Parathyroid adenoma (tissue), 2 donors: ENCODE measurements around the gene DPYD.

Source experiments
- H2AFZ ChIP-seq: fragments of 300-600 bp; sonication (generic); one replicate; pipeline ENCODE4 v1.7.0; 2017; ENCODE audit warnings: antibody characterized with exemption, mild to moderate bottlenecking
- H3K27ac ChIP-seq: fragments of 300-600 bp; sonication (generic); one replicate; pipeline ENCODE4 v1.7.0; 2017
- H3K27me3 ChIP-seq: fragments of 300-600 bp; sonication (generic); one replicate; pipeline ENCODE4 v1.7.0; 2017; ENCODE audit warnings: low read length; ENCODE audit not compliant: control insufficient read depth, insufficient read depth
- H3K36me3 ChIP-seq: fragments of 300-600 bp; sonication (generic); one replicate; pipeline ENCODE4 v1.7.0; 2017; ENCODE audit warnings: low read length; ENCODE audit not compliant: control insufficient read depth, insufficient read depth
- H3K4me1 ChIP-seq: fragments of 300-600 bp; sonication (generic); one replicate; pipeline ENCODE4 v1.7.0; 2017; ENCODE audit warnings: control low read depth
- H3K4me2 ChIP-seq: fragments of 300-600 bp; sonication (generic); one replicate; pipeline ENCODE4 v1.7.0; 2017; ENCODE audit warnings: low read length
- H3K4me3 ChIP-seq: fragments of 300-600 bp; sonication (generic); one replicate; pipeline ENCODE4 v1.7.0; 2017; ENCODE audit warnings: low read depth, low read length
- H3K79me2 ChIP-seq: fragments of 300-600 bp; sonication (generic); one replicate; pipeline ENCODE4 v1.7.0; 2017; ENCODE audit warnings: control low read depth
- H3K9ac ChIP-seq: fragments of 300-600 bp; sonication (generic); one replicate; pipeline ENCODE4 v1.7.0; 2017; ENCODE audit warnings: mild to moderate bottlenecking
- H3K9me3 ChIP-seq: fragments of 300-600 bp; sonication (generic); one replicate; pipeline ENCODE4 v1.7.0; 2017; ENCODE audit warnings: low read length; ENCODE audit not compliant: control insufficient read depth
- TF ChIP-seq, protein P1 (sequence below): fragments of 300-600 bp; sonication (generic); IDR thresholded peaks from one replicate; pipeline ENCODE4 v1.7.0; 2017; ENCODE audit warnings: antibody characterized with exemption, mild to moderate bottlenecking
- donor health status: primary hyperparathyroidism.

The DPYD gene

DNA sequence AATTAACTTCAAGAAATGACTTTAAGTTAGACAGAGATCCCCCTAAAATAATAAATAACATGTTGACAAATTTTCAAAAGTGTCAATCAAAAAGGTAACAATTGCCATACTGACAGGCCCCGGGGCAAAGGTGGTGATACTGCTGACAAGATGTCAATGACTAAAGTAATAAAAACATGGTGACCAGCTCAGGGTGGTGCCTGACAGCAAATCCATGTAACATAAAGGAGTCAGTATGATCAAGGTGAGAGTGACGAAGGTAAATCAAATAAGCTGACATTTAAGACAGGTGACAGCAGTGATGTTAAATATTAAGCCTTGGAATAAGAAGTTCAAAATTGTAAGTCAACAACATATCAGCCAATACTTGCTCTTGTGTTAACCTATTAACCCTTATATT is 387.5 kb downstream of the DPYD start:
- H3K9me3 ChIP-seq, result no peaks in the 10 kb centered on the region
- TF ChIP-seq, protein P1, sequence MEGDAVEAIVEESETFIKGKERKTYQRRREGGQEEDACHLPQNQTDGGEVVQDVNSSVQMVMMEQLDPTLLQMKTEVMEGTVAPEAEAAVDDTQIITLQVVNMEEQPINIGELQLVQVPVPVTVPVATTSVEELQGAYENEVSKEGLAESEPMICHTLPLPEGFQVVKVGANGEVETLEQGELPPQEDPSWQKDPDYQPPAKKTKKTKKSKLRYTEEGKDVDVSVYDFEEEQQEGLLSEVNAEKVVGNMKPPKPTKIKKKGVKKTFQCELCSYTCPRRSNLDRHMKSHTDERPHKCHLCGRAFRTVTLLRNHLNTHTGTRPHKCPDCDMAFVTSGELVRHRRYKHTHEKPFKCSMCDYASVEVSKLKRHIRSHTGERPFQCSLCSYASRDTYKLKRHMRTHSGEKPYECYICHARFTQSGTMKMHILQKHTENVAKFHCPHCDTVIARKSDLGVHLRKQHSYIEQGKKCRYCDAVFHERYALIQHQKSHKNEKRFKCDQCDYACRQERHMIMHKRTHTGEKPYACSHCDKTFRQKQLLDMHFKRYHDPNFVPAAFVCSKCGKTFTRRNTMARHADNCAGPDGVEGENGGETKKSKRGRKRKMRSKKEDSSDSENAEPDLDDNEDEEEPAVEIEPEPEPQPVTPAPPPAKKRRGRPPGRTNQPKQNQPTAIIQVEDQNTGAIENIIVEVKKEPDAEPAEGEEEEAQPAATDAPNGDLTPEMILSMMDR, result no peak
- H3K27me3 ChIP-seq, result no peaks in the 10 kb centered on the region
- H3K4me3 ChIP-seq, result no peak overlapping the region
- no peaks in the 10 kb centered on the region for H3K79me2 ChIP-seq
- no peaks in the 10 kb centered on the region for H3K36me3 ChIP-seq
- H3K9ac ChIP-seq, result no peak overlapping the region
- no peak overlapping the region for H2AFZ ChIP-seq
- H3K4me1 ChIP-seq, result no peaks in the 10 kb centered on the region
- H3K4me2 ChIP-seq, result no peak overlapping the region
- no peak overlapping the region for H3K27ac ChIP-seq

DNA sequence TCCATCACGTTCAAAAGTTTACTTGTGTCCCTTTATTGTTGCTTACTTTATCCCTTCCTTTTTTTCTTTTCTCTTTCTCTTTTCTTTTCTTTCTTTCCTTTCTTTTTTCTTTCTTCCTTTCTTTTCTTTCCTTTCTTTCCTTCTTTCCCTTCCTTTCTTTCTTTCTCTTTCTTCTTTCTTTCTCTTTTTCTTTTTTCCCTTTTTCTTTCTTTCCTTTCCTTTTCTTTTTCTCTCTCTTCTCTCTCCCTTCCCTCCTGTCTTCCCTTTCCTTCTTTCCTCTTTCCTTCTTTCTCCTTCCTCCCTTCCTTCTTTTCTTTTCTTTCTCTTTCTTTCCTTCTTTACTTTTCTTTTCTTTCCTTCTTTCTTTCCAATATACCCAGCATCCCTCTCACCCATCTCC is 391.2 kb downstream of the DPYD start:
- H3K27me3 ChIP-seq, result no peaks in the 10 kb centered on the region
- no peak overlapping the region for H3K4me2 ChIP-seq
- H3K4me1 ChIP-seq, result no peaks in the 10 kb centered on the region
- H2AFZ ChIP-seq, result no peak overlapping the region
- H3K79me2 ChIP-seq, result no peaks in the 10 kb centered on the region
- H3K9me3 ChIP-seq, result no peaks in the 10 kb centered on the region
- H3K9ac ChIP-seq, result no peak overlapping the region
- H3K4me3 ChIP-seq, result no peak overlapping the region
- no peak overlapping the region for H3K27ac ChIP-seq
- no peaks in the 10 kb centered on the region for H3K36me3 ChIP-seq
- TF ChIP-seq, protein P1, result no peak

DNA sequence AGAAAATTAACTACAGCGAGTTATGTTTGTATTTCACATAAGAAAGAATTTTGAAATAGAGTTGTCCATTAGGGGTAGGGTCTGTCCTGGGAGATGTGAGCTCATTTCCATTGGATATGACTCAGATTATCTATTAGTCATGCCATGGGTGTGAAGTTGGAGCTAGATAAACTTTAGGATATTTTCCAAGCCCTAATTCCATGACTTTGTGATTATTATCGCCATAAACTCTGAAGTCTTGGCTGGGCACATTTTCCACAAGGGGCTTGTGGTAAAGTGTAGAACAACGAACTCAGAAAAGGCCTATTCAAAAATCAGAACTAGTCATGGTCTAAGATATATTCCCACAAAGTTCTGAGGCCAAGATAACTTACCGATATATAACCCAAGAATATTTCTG is 396.6 kb downstream of the DPYD start:
- Histone ChIP-seq H3K4me2 (no peak overlapping the region), H3K4me3 (no peak overlapping the region)
- TF ChIP-seq, protein P1, result no peak

DNA sequence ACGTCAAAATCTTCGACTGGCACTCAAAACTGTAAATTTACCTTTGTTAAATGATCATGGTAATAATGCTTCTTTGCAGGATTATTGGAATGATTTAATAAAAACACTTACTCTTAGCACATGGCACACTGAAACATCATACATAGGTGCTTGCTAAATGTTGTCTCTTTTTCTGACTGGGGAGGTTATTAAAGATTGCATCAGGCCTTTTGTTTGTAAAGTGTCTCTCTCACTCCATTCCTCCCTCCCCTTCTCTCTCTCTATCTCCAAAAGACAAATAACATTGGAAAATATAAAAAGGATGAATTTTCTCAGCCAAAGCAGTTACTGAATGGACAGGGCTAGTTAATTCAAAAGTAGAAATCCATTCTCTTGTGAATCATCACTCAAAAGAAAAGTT is 404.2 kb downstream of the DPYD start:
- TF ChIP-seq, protein P1, result no peak
- H2AFZ ChIP-seq, result no peak overlapping the region
- no peaks in the 10 kb centered on the region for H3K4me1 ChIP-seq
- H3K79me2 ChIP-seq, result no peaks in the 10 kb centered on the region
- no peak overlapping the region for H3K27ac ChIP-seq
- H3K9ac ChIP-seq, result no peak overlapping the region
- no peak overlapping the region for H3K4me2 ChIP-seq
- no peaks in the 10 kb centered on the region for H3K36me3 ChIP-seq
- H3K9me3 ChIP-seq, result no peaks in the 10 kb centered on the region
- H3K27me3 ChIP-seq, result no peaks in the 10 kb centered on the region
- H3K4me3 ChIP-seq, result no peak overlapping the region

More for the DNA sequence above, 396.6 kb downstream of the DPYD start:
- Histone ChIP-seq H3K9me3 (no peaks in the 10 kb centered on the region), H3K9ac (no peak overlapping the region), H3K79me2 (no peaks in the 10 kb centered on the region), H3K27me3 (no peaks in the 10 kb centered on the region), H3K36me3 (no peaks in the 10 kb centered on the region), H2AFZ (no peak overlapping the region), H3K4me1 (no peaks in the 10 kb centered on the region), H3K27ac (no peak overlapping the region)

DNA sequence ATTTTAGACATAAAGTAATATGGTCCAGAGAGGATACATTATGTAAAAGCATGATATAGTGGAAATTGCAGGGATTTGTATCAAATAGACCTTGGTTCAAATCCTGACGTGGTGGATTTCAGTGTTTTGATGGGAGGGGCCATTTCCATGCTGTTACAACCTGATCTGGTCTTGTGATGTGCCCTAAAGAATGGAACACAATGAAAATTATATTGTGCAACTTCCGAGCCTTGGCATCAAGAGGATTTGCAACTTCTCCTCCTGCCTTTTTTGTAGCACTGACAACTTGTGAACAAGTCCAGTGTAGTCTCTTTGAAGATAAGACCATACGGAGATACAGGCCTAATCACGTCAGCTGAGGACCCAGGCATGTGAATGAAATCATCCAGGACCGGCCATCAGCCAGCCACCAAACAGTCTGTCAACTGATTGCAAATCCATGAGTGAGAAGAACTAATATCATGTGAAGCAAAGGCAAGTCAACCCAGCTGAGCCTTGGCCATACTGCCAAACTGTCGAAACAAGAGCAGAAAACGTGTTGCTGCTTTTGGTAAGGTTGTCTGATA is 412.1 kb downstream of the DPYD start:
- no peaks in the 10 kb centered on the region for H3K79me2 ChIP-seq
- H3K9me3 ChIP-seq, result no peaks in the 10 kb centered on the region
- H3K4me3 ChIP-seq, result no peak overlapping the region
- H3K36me3 ChIP-seq, result no peaks in the 10 kb centered on the region
- no peaks in the 10 kb centered on the region for H3K27me3 ChIP-seq
- no peak overlapping the region for H2AFZ ChIP-seq
- no peak overlapping the region for H3K4me2 ChIP-seq
- TF ChIP-seq, protein P1, result no peak
- no peaks in the 10 kb centered on the region for H3K4me1 ChIP-seq
- H3K9ac ChIP-seq, result no peak overlapping the region
- no peak overlapping the region for H3K27ac ChIP-seq
